ENCODE results near the gene ASCL2. TPM values are rescaled to one million over a fixed set of nuclear protein-coding genes. Genes with fewer than 3 reads are reported as not detected.
A peak's percentile ranks its signal among the peaks of the same experiment; 100 is the strongest.

Gene ASCL2
- total and polyA plus RNA-seq, 2 donors from 2014 or later, result 1.2 to 5.0 TPM

GRCh38 chr11:2306877-2307500, 36.6 kb upstream of the ASCL2 start:
- peak in 4 of 5 donors; percentile 43 to 83 (median 56) for DNase-seq
- H3K9me3 ChIP-seq (ENCODE audit: control insufficient read depth in 2 of 3, insufficient read depth in 1 of 3, low read length in 3 of 3), result no peaks in the 10 kb centered on the region
- intact Hi-C loops (cut with DNase I), result no loop called here
- no peak overlapping the region for H3K27ac ChIP-seq (ENCODE audit: low read depth in 2 of 2, low read length in 2 of 2)
- peaks cover 3 to 16% (median 6%) of the 10 kb centered on the region in 3 donors for H3K4me1 ChIP-seq (ENCODE audit: control insufficient read depth in 2 of 3, insufficient read depth in 2 of 3, low read depth in 1 of 3, low read length in 3 of 3)
- no peak overlapping the region for H3K9ac ChIP-seq (ENCODE audit: low read length in 3 of 3)
- no peak overlapping the region for H3K4me3 ChIP-seq (ENCODE audit: low read length in 3 of 3)
- FAIRE-seq, result no peak
- H3K36me3 ChIP-seq (ENCODE audit: control insufficient read depth in 2 of 3, insufficient read depth in 3 of 3, low read length in 3 of 3), result no peaks in the 10 kb centered on the region
- H3K27me3 ChIP-seq (ENCODE audit: control insufficient read depth, insufficient read depth, low read length), result no peaks in the 10 kb centered on the region
- TF ChIP-seq, protein P1, sequence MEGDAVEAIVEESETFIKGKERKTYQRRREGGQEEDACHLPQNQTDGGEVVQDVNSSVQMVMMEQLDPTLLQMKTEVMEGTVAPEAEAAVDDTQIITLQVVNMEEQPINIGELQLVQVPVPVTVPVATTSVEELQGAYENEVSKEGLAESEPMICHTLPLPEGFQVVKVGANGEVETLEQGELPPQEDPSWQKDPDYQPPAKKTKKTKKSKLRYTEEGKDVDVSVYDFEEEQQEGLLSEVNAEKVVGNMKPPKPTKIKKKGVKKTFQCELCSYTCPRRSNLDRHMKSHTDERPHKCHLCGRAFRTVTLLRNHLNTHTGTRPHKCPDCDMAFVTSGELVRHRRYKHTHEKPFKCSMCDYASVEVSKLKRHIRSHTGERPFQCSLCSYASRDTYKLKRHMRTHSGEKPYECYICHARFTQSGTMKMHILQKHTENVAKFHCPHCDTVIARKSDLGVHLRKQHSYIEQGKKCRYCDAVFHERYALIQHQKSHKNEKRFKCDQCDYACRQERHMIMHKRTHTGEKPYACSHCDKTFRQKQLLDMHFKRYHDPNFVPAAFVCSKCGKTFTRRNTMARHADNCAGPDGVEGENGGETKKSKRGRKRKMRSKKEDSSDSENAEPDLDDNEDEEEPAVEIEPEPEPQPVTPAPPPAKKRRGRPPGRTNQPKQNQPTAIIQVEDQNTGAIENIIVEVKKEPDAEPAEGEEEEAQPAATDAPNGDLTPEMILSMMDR (IDR thresholded peaks at IDR 0.05; ENCODE audit: borderline replicate concordance, extremely low read depth, insufficient read depth), result no peak

- no peaks in the 10 kb centered on the region for H3K9me3 ChIP-seq (ENCODE audit: control insufficient read depth in 2 of 3, insufficient read depth in 1 of 3, low read length in 3 of 3)
- H3K9ac ChIP-seq (ENCODE audit: low read length in 3 of 3), result peak overlapping the region in 2 of 3 donors; percentile 15 to 24
- no peaks in the 10 kb centered on the region for H3K36me3 ChIP-seq (ENCODE audit: control insufficient read depth in 2 of 3, insufficient read depth in 3 of 3, low read length in 3 of 3)
- peak; percentile 77 to 94 (median 79) for DNase-seq
- intact Hi-C loops (cut with DNase I), result no loop called here
- TF ChIP-seq, protein P1 (IDR thresholded peaks at IDR 0.05; ENCODE audit: borderline replicate concordance, extremely low read depth, insufficient read depth), result no peak
- H3K27me3 ChIP-seq (ENCODE audit: control insufficient read depth, insufficient read depth, low read length), result no peaks in the 10 kb centered on the region
- peaks cover 3 to 16% (median 6%) of the 10 kb centered on the region in 3 donors for H3K4me1 ChIP-seq (ENCODE audit: control insufficient read depth in 2 of 3, insufficient read depth in 2 of 3, low read depth in 1 of 3, low read length in 3 of 3)
- FAIRE-seq, result no peak
- no peak overlapping the region for H3K4me3 ChIP-seq (ENCODE audit: low read length in 3 of 3)
- H3K27ac ChIP-seq (ENCODE audit: low read depth in 2 of 2, low read length in 2 of 2), result peak overlapping the region; percentile 63 to 92
Measured at GRCh38 chr11:2306452-2306823, 36.0 kb upstream of the ASCL2 start.

DNA sequence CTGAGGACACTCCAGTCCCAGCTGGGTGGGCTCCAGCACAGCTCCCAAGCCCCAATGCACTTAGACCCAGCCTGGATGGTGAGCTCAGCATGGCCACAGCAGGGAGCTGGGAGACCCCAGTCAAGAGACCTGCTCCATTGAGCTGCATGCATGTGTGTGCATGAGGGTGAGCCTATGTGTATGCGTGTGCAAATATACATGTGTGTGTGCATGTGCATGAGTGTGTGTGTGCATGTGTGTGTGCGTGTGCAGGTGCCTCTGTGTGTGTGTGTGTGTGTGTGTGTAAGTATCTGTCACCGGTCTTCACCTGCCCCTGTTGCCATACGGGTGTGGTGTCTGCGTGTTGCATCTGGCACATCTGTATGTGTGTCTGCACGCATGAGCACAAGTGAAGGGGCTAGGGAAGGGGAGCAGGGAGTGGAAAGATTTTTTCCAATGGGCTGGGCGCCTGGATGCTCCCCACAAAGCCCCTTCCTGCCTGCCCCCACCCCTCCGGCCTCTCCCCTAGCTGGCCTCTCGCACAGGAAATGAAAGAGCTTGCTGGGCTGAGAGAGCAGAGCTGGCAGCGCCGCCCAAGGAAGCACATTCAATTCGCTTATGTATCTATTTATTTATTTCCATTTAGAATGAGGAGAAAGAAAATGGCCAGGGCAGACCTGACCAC, 35.5 kb upstream of the ASCL2 start:
- H3K4me3 ChIP-seq (ENCODE audit: low read length in 3 of 3), result peak overlapping the region in 1 of 3 donors; percentile 38
- H3K9me3 ChIP-seq (ENCODE audit: control insufficient read depth in 2 of 3, insufficient read depth in 1 of 3, low read length in 3 of 3), result no peaks in the 10 kb centered on the region
- peak; percentile 60 to 91 (median 73) for DNase-seq
- no peaks in the 10 kb centered on the region for H3K27me3 ChIP-seq (ENCODE audit: control insufficient read depth, insufficient read depth, low read length)
- no peak for FAIRE-seq
- H3K36me3 ChIP-seq (ENCODE audit: control insufficient read depth in 2 of 3, insufficient read depth in 3 of 3, low read length in 3 of 3), result no peaks in the 10 kb centered on the region
- intact Hi-C loops (cut with DNase I), result no loop called here
- H3K27ac ChIP-seq (ENCODE audit: low read depth in 2 of 2, low read length in 2 of 2), result peak overlapping the region; percentile 63 to 92
- peak overlapping the region in 2 of 3 donors; percentile 15 to 24 for H3K9ac ChIP-seq (ENCODE audit: low read length in 3 of 3)
- TF ChIP-seq, protein P1 (IDR thresholded peaks at IDR 0.05; ENCODE audit: borderline replicate concordance, extremely low read depth, insufficient read depth), result no peak
- H3K4me1 ChIP-seq (ENCODE audit: control insufficient read depth in 2 of 3, insufficient read depth in 2 of 3, low read depth in 1 of 3, low read length in 3 of 3), result peaks cover 3 to 16% (median 6%) of the 10 kb centered on the region in 3 donors
